ENCODE data around the gene RNF11.
"Not testable (repeated sequence)": the region's sequence is repeated elsewhere in the genome, so short reads cannot be mapped to it uniquely, and the experiment has no call there.

Gene RNF11

DNA sequence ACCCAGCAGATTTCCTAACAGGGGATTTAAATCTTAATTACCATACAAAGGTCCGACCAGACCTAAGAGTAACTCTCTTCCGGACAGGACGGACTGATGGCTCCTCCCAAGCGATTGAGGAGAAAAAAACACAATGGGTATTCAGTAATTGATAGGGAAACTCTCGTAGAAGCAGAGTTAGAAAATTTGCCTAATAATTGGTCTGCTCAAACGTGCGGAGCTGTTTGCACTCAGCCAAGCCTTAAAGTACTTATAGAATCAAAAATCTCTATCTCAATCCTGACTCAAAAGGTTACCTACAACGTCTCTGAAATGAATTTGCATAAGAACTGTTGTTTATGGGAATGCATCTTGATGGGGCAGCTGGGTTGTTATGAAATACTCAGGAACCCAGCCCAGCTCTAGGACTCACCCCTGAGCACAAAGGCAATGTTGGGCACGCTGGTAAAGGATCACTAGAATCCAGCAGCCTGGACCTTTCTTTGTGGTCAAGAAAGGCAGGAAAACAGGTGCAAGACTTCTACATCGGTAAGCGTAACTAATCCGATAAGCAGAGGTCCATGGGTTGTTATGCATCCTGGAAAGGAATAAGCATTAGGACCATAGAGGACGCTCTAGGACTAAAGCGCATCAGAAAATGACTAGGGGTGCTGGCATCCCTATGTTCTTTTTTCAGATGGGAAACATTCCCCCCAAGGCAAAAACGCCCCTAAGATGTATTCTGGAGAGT lies 8.7 kb upstream of the RNF11 start:
- DNase-seq (ENCODE audit: low read depth, low spot score): not testable (repeated sequence)

DNA sequence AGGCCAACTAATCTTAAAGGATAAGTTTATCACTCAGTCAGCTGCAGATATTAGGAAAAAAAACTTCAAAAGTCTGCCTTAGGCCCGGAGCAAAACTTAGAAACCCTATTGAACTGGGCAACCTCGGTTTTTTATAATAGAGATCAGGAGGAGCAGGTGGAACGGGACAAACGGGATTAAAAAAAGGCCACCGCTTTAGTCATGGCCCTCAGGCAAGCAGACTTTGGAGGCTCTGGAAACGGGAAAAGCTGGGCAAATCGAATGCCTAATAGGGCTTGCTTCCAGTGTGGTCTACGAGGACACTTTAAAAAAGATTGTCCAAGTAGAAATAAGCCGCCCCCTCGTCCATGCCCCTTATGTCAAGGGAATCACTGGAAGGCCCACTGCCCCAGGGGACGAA lies 7.6 kb upstream of the RNF11 start:
- DNase-seq (ENCODE audit: low read depth, low spot score): not testable (repeated sequence)

DNA sequence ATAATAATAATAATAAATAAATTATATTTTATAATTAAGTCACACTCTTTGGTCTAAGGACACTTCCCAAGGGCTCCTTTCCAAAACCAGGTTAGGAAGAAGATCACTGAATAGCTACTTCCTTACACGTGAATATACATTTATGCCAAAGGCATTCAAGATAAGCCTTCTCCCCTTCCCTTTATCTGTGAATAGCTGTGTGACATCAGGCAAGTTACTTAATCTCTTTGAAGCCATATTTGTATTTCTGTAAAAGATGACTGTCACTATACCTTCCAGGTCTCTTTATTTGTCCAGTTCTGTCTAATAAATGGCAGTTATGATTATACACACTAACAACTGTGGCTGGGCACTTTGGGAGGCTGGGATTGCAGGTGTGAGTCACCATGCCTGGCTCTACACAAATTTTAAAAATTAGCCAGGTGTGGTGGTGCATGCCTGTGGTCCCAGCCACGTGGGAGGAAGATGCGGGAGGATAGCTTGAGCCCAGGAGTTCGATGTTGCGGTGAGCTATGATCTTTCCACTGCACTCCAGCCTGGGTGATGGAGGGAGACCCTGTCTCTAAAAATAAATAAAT lies 5.5 kb upstream of the RNF11 start:
- DNase-seq (ENCODE audit: low read depth, low spot score): no peak

DNA sequence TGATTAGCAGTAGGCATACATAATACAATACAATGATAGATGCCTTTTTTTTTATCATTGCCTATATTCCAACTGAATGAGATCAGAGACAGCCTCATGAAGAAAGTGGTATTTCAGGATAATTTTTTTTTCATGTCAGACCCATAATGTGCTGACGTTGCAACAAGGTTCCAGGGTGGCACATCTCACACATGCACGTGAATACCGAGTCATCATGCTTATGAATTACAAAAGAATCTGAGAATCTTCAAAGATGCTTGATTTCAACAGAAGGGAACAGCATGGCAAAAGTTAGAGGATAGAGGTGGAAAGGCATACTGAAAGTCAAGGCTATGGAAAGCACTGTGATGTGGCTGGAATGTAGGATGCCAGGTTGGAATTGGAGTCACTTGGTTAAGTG lies 5.0 kb upstream of the RNF11 start:
- no peak for DNase-seq (ENCODE audit: low read depth, low spot score)

DNA sequence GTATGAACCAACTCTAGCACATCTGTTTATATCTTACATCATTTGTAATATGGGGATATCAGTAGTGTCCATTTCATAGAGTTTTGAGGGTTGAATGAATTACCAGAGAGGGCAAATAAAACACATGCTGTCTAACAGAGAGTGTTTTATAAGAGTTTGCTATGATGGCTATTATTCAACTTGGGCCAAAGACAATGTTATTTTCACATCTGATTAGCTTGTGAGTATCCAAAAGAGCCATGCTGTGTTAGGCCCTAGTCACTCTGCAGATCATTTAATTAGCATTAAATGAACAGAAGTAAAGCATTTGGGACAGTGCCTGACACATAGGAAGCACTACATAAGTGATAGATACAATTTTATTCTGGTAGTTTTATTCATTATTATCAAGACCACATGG lies 4.2 kb upstream of the RNF11 start:
- DNase-seq (ENCODE audit: low read depth, low spot score): no peak

DNA sequence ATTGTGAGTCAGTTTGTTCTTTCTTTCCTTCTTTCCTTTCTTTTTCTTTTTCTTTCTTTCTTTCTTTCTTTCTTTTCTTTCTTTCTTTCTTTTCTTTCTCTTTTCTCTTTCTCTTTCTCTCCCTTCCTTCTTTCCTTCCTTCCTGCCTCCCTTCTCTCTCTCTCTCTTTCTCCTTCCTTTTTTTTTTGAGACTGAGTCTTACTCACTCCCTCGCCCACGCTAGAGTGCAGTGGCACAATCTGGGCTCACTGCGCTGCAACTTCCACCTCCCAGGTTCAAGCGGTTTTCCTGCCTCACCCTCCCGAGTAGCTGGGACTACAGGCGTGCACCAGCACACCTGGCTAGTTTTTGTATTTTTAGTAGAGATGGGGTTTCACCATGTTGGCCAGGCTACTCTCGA lies 1.8 kb upstream of the RNF11 start:
- not testable (repeated sequence) for DNase-seq (ENCODE audit: low read depth, low spot score)

DNA sequence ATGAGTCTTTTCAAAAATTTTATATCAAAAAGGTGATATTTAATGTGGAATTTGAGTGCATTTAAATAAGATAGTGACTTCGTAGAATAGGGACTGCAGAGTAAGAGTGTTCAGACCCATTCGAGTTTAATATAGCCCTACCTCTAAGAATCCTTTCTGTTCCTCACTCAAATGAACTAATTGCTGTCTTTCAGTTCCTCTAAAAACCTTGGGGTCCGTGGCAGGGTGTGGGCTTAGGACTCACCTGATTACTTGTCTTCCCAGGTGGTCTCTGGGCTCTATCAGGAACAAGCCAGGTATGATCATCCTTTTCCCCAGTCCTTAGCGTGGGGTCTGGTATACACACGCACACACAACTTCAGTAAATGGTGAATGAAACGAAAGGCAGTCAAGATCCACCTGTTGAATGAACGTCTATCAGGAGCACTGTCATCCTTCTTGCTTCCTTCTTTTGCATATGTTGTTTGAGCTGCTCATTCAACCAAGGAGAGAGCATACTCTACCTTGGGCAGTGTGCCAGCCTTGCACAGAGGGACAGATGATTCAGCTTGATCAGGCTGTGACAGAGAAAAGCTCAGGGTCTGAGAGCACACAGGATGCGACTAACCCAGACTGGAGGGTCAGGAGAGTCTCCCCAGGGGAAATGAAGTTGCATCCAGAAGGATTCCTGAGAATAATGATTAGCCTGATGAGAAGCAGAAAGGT lies 1.2 kb upstream of the RNF11 start:
- no peak for DNase-seq (ENCODE audit: low read depth, low spot score)

DNA sequence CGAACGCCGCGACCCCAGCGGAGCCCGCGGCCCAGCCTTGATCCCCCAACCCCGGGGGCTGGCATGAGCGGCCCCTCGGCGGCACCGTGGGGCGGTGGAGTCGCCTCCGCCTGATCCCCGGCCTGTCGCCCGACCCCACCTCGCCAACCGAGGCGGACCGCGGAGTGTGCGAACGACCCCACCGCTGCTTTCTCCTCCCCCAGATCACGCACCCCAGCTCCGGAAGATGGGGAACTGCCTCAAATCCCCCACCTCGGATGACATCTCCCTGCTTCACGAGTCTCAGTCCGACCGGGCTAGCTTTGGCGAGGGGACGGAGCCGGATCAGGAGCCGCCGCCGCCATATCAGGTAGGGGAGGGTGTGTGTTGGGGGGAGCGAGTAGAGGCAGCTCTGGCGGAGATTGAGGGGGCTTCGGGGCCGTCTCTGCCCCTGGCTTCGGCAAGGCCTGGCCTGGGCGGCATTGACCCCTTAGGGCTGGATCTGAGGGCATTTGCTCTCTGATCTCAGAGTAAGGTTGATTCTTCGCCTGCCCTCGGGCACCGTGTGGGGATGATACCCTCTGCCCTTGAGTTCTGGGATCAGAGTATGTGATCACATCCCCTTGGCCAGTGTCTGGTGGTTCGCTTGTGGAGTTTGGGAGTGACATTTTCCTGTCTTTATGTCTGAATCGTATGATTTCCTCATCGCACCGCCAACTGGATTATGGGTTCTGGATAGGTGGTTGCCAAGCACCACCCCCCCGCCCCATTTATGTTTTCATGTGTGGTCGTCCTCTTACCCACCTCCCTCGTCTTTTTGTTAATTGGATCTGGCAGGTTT lies 668 bp downstream of the RNF11 start:
- DNase-seq (ENCODE audit: low read depth, low spot score): no peak

DNA sequence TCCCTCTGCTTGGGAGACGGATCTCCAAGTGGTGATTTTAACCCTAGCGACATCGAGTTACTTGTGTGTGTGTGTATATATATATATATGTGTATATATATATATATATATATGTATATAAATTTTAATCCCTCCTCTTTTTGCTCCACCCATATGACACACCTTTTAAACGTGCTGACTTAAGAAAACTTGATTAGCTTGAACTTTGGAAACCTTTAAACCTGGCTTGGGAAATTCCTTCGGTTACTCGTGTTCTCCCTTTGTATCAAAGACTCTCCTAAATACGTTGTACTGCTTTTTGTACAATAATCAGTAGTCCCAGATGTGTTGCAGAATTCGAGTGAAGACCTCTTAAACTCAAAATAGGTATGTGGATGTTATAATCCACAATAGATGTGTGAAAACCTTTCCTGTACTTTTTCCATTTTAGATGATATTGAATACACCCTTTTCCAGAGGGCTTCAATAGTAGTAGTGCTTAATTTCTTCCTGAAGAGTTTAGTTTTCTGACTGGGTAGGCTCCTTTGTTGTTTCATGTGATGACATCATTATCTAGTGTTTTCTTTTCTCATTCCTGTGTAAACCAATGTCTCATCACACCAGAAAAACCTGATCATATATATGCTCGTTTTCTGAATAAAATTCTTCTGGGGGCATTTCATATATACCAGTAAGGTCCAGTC lies 1.4 kb downstream of the RNF11 start:
- DNase-seq (ENCODE audit: low read depth, low spot score): no peak

DNA sequence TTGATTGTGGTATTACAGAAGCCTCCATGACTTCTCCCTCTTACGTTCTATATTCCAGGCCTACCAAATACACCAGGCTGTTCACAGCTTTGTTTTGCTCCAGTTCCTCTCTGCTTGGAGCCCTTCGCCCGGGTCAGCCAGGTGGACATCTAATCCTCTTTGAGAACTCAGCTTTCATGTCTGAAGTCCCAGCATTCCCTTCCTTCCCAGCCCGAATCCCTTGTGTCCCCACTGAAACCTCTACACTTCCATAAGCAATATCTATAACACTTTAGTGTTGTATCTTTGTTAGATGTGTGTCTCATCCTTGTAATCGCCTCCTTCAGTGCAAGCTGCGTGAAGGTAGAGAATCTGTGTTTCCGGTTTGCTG lies 1.9 kb downstream of the RNF11 start:
- no peak for DNase-seq (ENCODE audit: low read depth, low spot score)

DNA sequence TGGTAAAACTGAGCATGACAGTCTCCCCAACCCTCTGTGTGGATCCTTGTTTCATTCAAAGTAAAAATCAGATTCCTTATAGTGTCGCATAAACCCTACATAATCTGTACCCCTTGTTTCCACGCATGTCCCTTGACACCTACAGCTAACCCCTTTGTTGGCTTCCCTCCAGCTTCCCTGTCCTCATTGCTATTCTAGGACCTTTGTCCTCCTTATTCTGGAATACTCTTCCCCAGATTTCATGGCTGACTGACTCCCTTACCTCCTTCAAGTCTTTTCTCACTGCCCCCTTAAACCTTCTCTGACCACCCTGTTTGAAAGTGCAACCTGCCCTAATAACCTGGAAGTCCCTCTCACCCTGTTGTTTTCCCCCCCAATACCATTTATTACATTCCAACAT lies 4.0 kb downstream of the RNF11 start:
- DNase-seq (ENCODE audit: low read depth, low spot score): no peak

DNA sequence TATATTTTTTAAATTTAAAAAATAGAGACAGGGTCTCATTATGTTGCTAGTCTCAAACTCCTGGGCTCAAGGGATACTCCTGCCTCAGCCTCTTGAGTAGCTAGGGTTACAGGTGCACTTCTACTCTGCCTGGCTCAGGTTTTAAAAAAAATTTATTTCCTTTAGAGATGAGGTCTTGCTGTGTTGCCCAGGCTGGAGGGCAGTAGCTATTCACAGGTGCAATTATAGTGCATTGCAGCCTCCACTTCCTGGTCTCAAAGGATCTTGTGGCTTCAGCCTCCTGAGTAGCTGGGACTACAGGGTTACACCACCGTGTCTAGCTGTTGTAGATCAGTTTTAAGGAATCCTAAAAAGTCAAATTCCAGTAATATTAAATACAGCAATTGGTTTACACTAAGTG lies 5.0 kb downstream of the RNF11 start:
- DNase-seq (ENCODE audit: low read depth, low spot score): no peak

DNA sequence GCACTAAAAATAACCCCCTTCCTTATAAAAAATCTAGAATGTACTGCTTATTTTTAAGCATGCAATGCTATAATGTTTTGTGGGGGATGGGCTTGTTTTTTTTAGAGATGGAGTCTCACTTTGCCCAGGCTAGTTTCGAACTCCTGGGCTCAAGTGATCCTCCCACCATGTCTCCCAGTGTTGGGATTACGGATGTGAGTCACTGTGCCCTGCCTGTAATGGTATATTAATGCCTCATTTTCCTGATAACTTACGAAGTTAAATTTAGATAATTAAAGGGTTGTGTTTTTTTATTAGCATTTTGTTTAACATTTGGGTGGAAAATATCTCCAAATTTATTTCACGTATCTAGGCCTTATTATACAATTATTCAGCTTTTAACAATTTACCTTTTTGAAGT lies 6.5 kb downstream of the RNF11 start:
- DNase-seq (ENCODE audit: low read depth, low spot score): no peak

DNA sequence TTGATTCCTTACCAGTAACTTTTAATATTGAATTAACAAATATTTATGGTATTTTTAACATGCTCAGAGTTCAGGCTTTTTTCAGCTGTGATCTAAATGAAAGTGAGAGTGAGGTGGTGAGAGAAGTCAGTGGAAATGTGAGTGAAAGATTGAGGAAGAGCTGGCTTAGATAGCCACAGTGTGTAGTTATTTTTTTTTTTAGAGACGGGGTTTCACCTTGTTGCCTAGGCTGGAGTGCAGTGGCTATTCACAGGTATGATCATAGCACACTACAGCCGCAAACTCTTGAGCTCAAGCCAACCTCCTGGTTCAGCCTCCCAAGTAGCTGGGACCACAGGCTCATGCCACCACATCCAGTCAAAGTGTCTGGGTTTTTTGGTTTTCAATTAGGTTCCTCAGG lies 10.9 kb downstream of the RNF11 start:
- no peak for DNase-seq (ENCODE audit: low read depth, low spot score)

DNA sequence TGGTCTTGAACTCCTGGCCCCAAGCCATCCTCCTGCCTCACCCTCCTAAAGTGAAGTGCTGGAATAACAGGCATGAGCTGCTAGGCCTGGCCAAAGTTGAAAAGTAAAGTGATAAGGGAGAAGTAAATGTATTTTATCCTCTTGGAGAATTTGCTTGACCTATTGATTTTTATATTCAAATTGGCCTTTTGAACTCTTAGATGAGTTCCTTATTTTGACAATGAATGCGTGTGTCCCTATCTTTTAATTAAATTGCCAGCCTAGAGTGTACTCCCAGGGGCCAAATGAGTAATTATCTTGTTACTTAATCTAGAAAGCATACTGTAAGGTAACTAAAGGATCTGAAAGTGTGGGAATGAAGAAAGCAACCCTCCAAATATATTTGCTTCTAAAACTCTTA lies 11.4 kb downstream of the RNF11 start:
- no peak for DNase-seq (ENCODE audit: low read depth, low spot score)

DNA sequence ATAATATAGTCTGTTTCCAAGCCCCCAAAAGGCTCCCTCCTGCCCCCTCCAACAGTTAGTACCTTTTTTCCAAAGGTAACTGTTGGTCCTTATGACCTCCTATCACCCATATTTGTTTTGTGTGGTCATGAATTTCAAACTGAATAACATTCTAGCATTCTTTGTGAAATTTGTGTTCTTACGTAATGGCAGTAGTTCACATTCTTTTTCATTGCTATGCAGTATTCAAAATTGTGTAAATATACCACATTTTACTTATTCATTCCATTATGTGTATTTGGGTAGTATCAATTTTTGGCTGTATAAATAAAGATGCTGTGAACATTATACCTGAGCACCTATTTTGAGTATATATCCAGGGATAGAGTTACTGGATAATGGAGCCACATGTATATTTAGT lies 13.4 kb downstream of the RNF11 start:
- no peak for DNase-seq (ENCODE audit: low read depth, low spot score)

DNA sequence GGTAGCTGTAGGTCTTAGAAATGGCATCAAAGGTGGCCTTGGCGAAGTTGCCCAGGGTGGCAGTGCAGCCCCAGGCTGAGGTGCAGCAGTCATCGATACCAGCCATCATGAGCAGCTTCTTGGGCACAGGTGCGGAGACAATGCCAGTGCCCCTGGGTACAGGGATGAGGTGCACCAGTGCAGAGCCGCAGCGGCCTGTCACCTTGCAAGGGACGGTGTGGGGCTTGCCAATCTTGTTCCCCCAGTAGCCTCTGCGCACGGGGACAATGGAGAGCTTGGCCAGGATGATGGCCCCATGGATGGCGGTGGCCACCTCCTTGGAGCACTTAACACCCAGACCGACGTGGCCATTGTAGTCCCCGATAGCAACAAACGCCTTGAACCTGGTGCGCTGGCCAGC lies 14.7 kb downstream of the RNF11 start:
- not testable (repeated sequence) for DNase-seq (ENCODE audit: low read depth, low spot score)

DNA sequence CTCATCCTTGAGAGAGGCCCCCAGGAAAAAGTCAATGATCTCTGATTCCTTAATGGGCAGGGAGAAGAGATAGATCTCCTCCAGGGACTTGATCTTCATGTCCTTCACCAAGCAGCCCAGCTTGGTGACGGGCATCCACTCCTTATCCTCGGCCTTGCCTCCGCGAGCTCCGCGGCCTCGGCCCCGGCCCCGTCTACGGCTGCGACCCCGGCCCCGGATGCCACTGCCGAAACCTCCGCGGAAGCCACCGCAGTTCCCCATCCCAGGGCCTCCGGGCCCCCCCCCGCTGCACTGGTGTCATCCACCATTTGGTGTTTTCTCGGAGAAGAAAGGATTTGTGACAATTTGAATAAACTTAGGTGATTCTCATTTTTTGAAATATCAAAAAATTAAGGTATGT lies 15.1 kb downstream of the RNF11 start:
- not testable (repeated sequence) for DNase-seq (ENCODE audit: low read depth, low spot score)

DNA sequence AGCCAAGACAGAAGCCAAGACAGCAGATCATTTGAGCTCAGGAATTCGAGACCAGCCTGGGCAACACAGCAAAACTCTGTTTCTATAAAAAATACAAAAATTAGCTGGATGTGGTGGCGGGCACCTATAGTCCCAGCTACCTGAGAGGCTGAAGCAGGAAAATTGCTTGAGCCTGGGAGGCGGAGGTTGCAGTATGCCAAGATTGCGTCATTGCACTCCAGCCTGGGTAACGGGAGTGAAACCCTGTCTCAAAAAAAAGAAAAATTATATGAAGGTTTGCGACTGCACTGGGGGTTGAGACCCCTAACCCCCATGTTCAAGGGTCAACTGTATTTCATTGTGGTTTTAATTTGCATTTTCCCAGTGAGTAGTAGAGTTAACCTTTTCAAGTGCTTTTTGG lies 16.3 kb downstream of the RNF11 start:
- no peak for DNase-seq (ENCODE audit: low read depth, low spot score)

DNA sequence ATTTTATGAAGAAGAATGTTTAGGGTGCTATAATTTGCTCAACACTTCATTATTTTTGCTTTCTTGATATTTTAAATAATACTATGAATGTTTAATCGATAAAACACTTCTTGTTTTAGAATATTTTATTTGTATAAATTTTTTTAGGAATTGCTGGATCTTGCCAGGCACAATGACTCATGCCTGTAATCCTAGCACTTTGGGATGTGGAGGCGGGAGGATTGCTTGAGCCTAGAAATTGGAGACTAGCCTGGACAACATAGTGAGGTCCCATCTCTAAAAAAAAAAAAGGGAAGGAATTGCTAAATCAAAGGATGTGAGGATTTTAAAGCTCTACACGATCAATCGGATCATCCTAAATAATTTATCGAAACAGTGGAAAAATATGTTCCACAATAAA lies 17.6 kb downstream of the RNF11 start:
- no peak for DNase-seq (ENCODE audit: low read depth, low spot score)

DNA sequence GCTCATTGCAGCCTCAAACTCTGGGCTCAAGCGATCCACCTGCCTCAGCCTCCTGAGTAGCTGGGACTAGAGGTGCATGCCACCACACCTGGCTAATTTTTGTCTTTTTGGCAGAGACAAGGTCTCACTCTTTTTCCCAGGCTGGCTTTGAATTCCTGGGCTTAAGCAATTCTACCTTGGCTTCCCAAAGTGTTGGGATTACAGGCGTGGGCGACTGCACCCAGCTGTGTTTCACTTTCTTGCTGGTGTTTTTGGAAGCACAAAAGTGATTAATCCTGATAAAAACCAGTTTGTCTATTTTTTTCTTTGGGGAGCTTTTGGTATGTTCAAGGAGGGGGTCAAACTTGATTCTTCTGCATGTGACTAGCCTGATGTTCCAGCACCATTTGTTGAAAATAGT lies 19.3 kb downstream of the RNF11 start:
- DNase-seq (ENCODE audit: low read depth, low spot score): no peak
